CD4-positive, alpha-beta T cell (primary cell): Measurements from ENCODE around the gene MUSTN1. TPM values are rescaled to one million over a fixed set of nuclear protein-coding genes. Genes with fewer than 3 reads are reported as not detected.

Source experiments
- ATAC-seq: fragments of 200-7000 bp; cut with Tn5 transposase; one replicate; pipeline ENCODE4 v1.10.0; 2022; ENCODE audit warnings: mild to moderate bottlenecking; ENCODE audit not compliant: poor library complexity
- CTCF ChIA-PET: fragments of 350-600 bp; sonication (Branson Sonifier 250); formaldehyde crosslinking; loops from one replicate; lab custom pipeline; 2021; ENCODE audit warnings: antibody characterized with exemption, inconsistent platforms; lab: Charles Lee
- POLR2A ChIA-PET: fragments of 350-600 bp; sonication (Branson Sonifier 250); formaldehyde crosslinking; loops from one replicate; lab custom pipeline; 2021; ENCODE audit warnings: antibody characterized with exemption, inconsistent platforms; lab: Charles Lee
- DNase-seq, 14 experiments: peaks; one replicate each; pipeline ENCODE4 v3.0.0-alpha.2; 2013 to 2020; ENCODE audit warnings: mixed read lengths in 2 of 14
- H3K27ac ChIP-seq, 2 donors: one replicate each; pipeline versions ENCODE4 v1.5.1 to v1.7.0; 2013; ENCODE audit warnings: low read length in 2 of 2, low read depth in 1 of 2, mild to moderate bottlenecking in 1 of 2
- H3K27me3 ChIP-seq, 2 experiments: 1 replicate in 1 of 2; 2 replicates in 1 of 2; pipeline versions ENCODE4 v1.6.1 to v1.7.0; 2013; ENCODE audit warnings: low read length in 2 of 2, control low read depth in 1 of 2, mild to moderate bottlenecking in 1 of 2, moderate library complexity in 1 of 2; ENCODE audit not compliant: insufficient read depth in 2 of 2, control insufficient read depth in 1 of 2
- H3K36me3 ChIP-seq: one replicate; pipeline ENCODE4 v1.6.1; 2013; ENCODE audit warnings: low read length, control low read depth; ENCODE audit not compliant: insufficient read depth
- H3K4me1 ChIP-seq: one replicate; pipeline ENCODE4 v1.6.1; 2013; ENCODE audit warnings: low read length, control low read depth; ENCODE audit not compliant: insufficient read depth
- H3K4me3 ChIP-seq: one replicate; pipeline ENCODE4 v1.5.1; 2013; ENCODE audit warnings: mild to moderate bottlenecking, low read length, moderate library complexity
- H3K9me3 ChIP-seq, 2 experiments: 1 replicate in 1 of 2; 2 replicates in 1 of 2; pipeline versions ENCODE4 v1.6.1 to v1.7.0; 2013; ENCODE audit warnings: low read length in 2 of 2, mild to moderate bottlenecking in 2 of 2, control low read depth in 1 of 2, moderate library complexity in 1 of 2; ENCODE audit not compliant: control insufficient read depth in 1 of 2, insufficient read depth in 1 of 2
- H3K27ac Mint-ChIP-seq: one replicate; pipeline ENCODE4 v1.8.0; 2020; ENCODE audit warnings: mixed read lengths
- H3K27me3 Mint-ChIP-seq: one replicate; pipeline ENCODE4 v1.8.0; 2021; ENCODE audit warnings: mixed read lengths
- H3K36me3 Mint-ChIP-seq: one replicate; pipeline ENCODE4 v1.8.0; 2021; ENCODE audit warnings: low read depth, mixed read lengths
- H3K4me1 Mint-ChIP-seq: one replicate; pipeline ENCODE4 v1.8.0; 2021; ENCODE audit warnings: low read depth, mixed read lengths
- H3K4me3 Mint-ChIP-seq: one replicate; pipeline ENCODE4 v1.8.0; 2020; ENCODE audit warnings: mild to moderate bottlenecking, mixed read lengths
- H3K9me3 Mint-ChIP-seq: one replicate; pipeline ENCODE4 v1.8.0; 2020; ENCODE audit warnings: mixed read lengths
- CTCF ChIP-seq: fragments of 200-600 bp; IDR thresholded peaks from one replicate; pipeline ENCODE4 v1.8.0; 2022; ENCODE audit warnings: antibody characterized with exemption, mild to moderate bottlenecking
- intact Hi-C, 2 experiments: fragments of 100-400 bp; cut with DNase I in 1 of 2; cut with micrococcal nuclease in 1 of 2; formaldehyde crosslinking; loops; one replicate each; pipeline versions ENCODE4 v1.15.1 to v1.9.0; 2023 to 2025; cut with DNase I, micrococcal nuclease
- total RNA-seq, 174 experiments: library from RNA in 2 of 174; stranded (reverse) in 2 of 174; gene quantifications; one replicate each; pipeline ENCODE4 v1.2.3 and lab custom pipeline; 2021 to 2026

Gene MUSTN1
- total RNA-seq, 2 experiments from 2014 or later = 10.7 to 11.3 TPM

- Histone ChIP-seq H3K9me3 (no peaks in the 10 kb centered on the region), H3K4me1 (no peaks in the 10 kb centered on the region), H3K36me3 (peaks cover 11% of the 10 kb centered on the region), H3K4me3 (no peak within 1 kb of the TSS), H3K27ac (no peak within 1 kb of the TSS), H3K27me3 (no peaks in the 10 kb centered on the region)
- no peak for TF ChIP-seq CTCF
- H3K27me3 Mint-ChIP-seq = no peaks in the 10 kb centered on the region
- DNase-seq = no peak
- H3K4me1 Mint-ChIP-seq = no peaks in the 10 kb centered on the region
- ATAC-seq = no peak
- intact Hi-C loops = no loop called here
- CTCF ChIA-PET = no interaction called here
- POLR2A ChIA-PET = no interaction called here
- peaks cover 5% of the 10 kb centered on the region for H3K36me3 Mint-ChIP-seq
- no peaks in the 10 kb centered on the region for H3K9me3 Mint-ChIP-seq
- no peak within 1 kb of the TSS for H3K27ac Mint-ChIP-seq
- H3K4me3 Mint-ChIP-seq = no peak within 1 kb of the TSS
Observed at GRCh38 chr3:52830535-52831258, 4.1 kb downstream of the MUSTN1 start, which contains the start of gene ITIH4. TSS of gene ITIH4 (minus strand) at chr3:52830672. CDS start at chr3:52830642, 30 bp downstream.

GRCh38 chr3:52829906-52830463 is 4.8 kb downstream of the MUSTN1 start:
- no peak for TF ChIP-seq CTCF
- no peak overlapping the region for H3K4me3 Mint-ChIP-seq

GRCh38 chr3:52829482-52829881 is 5.3 kb downstream of the MUSTN1 start:
- Histone ChIP-seq H3K27ac (no peak overlapping the region), H3K4me3 (no peak overlapping the region), H3K9me3 (no peaks in the 10 kb centered on the region), H3K4me1 (no peaks in the 10 kb centered on the region), H3K27me3 (no peaks in the 10 kb centered on the region), H3K36me3 (no peaks in the 10 kb centered on the region)
- Mint-ChIP-seq H3K36me3 (peaks cover 11% of the 10 kb centered on the region), H3K9me3 (no peaks in the 10 kb centered on the region), H3K27me3 (no peaks in the 10 kb centered on the region), H3K4me1 (no peaks in the 10 kb centered on the region), H3K27ac (no peak overlapping the region), H3K4me3 (no peak overlapping the region)
- POLR2A ChIA-PET = no interaction called here
- CTCF ChIA-PET = no interaction called here
- TF ChIP-seq CTCF = no peak
- no peak for ATAC-seq
- intact Hi-C loops = no loop called here
- DNase-seq = no peak

More at GRCh38 chr3:52829906-52830463, 4.8 kb downstream of the MUSTN1 start:
- intact Hi-C loops = no loop called here
- Mint-ChIP-seq H3K36me3 (peaks cover 8% of the 10 kb centered on the region), H3K27me3 (no peaks in the 10 kb centered on the region), H3K27ac (no peak overlapping the region), H3K9me3 (no peaks in the 10 kb centered on the region), H3K4me1 (no peaks in the 10 kb centered on the region)
- H3K4me1 ChIP-seq = no peaks in the 10 kb centered on the region
- DNase-seq = no peak
- CTCF ChIA-PET = no interaction called here
- POLR2A ChIA-PET = no interaction called here
- no peaks in the 10 kb centered on the region for H3K27me3 ChIP-seq
- ATAC-seq = no peak
- H3K36me3 ChIP-seq = peaks cover 5% of the 10 kb centered on the region
- no peaks in the 10 kb centered on the region for H3K9me3 ChIP-seq
- H3K27ac ChIP-seq = no peak overlapping the region
- no peak overlapping the region for H3K4me3 ChIP-seq
